HG03521 (cell line): Measurements from ENCODE around the gene EMX2.
"Not testable (repeated sequence)": the region's sequence is repeated elsewhere in the genome, so short reads cannot be mapped to it uniquely, and the experiment has no call there.

ENCODE experiments used
- ATAC-seq: cut with Tn5 transposase; IDR thresholded peaks from one replicate; pipeline ENCODE4 v1.9.1; 2021; ENCODE audit warnings: mild to moderate bottlenecking, moderate library complexity; ENCODE audit not compliant: unreplicated experiment

EMX2 gene

DNA sequence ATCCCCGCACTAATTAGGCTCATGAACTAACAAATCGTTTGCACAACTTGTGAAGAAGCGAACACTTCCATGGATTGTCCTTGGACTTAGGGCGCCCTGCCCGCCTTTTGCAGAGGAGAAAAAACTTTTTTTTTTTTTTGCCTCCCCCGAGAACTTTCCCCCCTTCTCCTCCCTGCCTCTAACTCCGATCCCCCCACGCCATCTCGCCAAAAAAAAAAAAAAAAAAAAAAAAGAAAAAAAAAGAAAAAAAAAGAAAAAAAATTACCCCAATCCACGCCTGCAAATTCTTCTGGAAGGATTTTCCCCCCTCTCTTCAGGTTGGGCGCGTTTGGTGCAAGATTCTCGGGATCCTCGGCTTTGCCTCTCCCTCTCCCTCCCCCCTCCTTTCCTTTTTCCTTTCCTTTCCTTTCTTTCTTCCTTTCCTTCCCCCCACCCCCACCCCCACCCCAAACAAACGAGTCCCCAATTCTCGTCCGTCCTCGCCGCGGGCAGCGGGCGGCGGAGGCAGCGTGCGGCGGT lies at the start of gene EMX2:
TSS of gene EMX2 (plus strand) at position 41 of the 519 bp plus-strand sequence. CDS start 522 bp downstream, outside the sequence.
- no peak for ATAC-seq

DNA sequence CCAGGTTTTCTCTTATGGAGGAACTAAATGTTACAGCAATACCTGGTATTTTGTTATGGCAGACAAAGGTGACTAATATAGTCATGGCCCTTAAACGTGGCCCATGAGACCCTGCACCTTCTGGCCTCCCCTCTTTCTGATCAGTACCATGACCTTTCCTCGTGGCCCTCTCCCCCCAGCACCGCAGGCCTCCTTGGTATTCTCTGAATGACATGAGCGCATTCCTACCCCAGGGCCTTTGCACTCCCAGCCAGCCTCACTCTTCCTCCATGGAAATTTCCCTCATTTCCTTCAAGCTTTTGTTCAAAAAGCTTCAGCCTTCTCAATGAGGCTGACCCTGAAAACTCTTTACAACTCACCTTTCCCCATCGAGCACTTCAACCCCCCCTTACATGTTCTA lies 46.5 kb upstream of the EMX2 start:
- ATAC-seq = no peak

DNA sequence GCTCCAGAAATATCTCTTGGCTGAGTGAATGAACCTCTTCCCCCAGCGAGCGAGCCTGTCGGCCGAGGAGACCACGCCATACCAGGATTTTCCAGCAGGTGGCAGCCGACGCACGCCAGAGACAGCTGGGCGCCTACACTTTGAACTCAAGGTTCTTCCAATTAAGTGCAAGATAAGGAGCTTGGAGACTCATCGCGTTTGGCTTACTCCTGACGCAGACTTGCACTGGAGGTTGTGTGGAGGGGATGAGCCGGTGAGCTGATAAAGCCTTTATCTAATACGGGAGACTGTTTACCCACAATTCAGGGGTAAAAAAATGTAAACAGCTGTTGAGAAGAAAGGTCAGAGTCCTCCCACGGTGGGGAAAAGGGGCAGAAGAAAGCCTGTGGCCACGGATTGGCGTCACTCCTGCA lies 45.9 kb upstream of the EMX2 start:
- peak; percentile 74 for ATAC-seq

DNA sequence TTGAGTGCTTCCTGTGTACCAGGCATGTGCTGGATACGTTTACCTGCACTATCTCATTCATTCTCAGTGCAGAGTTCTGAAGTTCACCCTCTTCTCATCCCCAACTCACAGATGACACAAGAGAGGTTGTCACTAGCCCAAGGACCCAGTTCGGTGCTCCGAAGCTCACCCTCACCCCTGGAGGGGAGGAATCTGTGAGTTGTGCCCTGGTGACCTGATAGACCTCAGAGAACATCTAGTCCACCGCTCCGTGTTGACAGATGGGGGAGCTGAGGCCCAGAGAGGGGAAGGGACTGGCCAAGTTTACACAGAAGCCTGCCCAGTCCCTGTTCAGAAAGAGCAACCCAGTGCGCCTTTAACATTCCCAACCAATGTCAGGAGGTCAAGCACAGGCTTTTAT lies 44.8 kb upstream of the EMX2 start:
- no peak for ATAC-seq

DNA sequence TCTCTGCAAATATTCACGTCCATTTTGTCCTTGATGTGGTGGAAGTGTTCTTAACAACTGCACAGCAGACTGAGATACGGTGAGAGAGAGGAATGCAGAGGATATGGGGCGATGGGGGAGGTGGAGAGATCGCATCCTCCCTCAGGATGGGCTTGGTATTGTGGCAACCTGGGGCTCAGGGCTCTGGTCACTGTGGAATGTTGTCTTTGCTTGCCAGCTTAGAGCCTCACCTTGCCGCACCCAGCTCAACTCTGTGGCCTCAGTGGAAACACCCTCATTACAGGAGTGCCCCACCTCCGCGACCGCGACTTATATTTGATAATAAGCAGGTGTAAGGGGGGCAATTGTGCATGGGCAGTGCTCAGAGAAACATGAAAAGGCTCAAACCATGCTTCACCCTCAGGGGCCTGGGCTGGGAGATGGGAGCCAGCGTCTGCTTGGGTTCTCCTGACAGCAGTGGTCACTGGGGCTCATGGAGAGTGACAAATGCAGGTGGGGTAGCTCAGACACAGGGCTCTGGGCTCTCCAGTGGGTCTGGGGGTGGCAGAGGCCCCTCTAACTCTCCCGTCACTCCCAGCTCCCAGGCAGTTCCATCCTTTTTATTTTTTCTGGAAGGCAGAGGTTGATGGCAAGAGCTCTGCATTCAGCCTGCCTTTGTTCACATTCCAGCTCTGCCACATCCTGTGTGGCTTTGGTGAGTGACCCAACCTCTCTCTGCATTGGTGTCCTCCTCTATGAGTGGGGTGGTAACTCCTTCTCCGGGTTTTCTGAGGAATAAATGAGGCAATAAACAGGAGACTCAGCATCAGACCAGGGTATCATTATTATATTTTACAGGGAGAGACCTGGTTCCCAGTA lies 43.1 kb upstream of the EMX2 start:
- no peak for ATAC-seq

DNA sequence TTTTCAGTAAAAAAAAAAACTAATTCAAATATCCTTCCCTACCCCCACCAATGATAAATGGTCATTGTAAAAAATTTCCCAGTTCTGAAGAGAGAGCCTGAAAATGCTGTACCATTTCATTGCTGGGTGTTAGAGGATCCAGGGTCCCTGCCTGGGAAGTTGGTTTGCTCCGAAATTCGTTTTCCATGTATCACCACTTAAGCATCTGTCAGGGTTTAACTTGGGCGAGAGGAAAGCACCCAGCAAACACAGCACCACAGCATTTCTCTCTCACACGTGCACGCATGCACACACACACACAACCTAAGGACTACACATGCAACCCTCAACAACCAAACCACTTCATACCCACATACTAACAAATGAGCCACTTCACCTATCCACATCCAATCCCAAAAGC lies 42.1 kb upstream of the EMX2 start:
- no peak for ATAC-seq

DNA sequence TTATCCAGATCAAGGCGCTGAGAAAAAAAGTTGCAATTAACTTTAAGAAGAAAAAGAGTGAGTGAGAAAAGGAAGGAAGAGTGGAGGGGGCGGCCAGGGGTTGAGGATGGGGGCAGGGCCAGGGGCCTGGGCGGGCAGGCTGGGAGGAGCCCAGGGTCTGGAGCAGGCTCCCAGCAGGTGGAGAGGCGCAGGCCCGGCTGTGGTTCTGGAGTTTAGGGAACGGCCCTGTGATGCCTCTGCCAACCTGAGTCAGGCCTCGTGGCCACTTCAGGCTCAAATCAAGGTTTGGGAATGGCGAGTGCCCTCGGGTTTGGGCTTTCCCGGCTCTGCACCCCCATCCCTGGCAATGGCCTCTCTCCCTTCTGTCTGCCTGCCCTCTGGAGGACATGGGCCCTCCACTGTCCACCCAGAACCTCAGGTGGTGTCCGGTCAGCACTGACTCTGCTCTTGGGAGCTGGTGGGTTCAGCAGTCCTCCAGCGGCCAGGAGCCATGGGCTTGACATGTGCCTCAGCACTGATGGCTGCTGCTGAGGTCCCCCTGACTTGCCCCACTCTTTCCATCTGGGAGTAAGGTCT lies 41.0 kb upstream of the EMX2 start:
- no peak for ATAC-seq

DNA sequence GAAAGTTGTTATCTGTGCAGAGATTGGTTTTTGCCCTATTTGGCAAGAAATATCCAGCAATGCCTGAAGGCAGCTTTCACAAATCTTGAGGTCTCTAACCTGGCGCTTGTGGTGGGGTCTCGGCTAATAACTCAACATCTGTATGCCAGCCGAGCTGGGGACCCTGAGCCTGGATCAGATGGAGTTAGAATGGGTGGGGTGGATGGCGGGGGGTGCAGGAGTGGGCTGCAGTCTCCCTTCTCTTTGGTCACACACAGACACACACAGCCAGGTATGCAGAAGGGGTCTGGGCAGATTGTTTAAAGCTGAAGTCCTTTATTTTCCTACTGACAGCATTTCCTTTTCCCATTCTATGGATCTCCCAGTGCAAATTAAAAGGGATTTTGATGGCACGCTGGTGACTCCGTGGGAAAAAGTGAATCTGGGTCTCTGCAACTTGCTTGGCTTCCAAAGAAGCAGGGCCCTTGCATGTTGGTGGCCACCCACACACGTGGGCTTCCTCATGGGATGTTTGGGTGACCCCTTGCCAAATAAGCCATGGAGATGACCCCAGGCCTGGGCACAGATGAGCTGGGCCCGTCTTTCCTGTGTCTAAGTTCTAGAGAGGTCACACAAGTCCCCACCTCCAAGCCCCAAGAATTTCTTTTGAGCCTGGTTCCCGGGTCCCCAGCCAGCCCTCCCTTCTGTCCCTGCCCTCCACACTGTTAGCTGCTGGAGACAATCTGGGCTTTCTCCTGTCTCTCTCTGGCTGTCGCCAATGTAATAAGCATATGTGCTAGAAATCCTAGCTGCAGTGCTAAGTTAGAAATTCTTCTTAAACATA lies 39.9 kb upstream of the EMX2 start:
- peak; percentile 5 for ATAC-seq

DNA sequence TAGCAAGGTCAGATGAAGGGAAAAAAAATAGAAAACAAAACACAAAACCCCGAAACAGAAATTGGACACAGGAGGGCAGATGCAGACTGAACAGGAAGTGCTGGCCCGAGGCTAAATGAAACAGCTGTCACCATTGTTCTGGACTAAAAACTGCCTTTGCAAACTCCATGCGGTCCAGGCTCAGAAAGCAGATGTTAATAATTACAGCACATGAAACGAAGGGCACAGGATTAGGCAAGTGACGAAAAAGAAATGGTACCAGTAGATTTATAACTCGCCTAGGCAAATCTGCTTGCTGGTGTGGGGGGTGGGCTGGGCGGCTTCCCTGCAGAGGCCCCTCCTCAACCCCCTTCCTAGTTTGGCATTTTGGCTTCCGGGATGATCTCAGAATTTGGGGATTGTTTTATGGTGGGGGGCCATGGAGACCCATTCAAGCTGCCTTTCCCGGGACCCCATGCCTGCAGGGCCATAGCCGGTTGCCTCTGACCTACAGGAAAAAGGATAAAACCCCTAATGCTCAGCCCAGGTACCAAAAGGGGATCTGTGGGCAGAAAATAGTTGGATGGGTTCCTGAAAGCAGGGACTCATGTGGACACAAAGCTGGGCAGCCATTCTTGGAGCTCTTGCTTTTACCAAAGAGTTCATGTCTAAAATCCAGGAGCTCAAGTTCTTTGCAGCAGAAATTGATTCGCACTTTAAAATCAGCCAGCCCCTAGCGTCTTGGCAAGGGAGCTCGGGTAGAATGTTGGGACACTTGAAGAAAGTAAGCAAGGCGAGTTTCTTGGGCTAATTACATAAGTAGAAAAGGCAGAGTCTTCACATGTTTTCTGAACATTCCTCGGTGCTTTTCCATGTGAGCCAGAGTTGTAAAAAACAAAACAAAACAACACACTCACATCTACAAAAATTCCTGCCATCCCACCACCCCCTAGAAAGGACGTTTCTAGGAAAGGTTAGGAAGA lies 39.0 kb upstream of the EMX2 start:
- peak; percentile 55 for ATAC-seq

DNA sequence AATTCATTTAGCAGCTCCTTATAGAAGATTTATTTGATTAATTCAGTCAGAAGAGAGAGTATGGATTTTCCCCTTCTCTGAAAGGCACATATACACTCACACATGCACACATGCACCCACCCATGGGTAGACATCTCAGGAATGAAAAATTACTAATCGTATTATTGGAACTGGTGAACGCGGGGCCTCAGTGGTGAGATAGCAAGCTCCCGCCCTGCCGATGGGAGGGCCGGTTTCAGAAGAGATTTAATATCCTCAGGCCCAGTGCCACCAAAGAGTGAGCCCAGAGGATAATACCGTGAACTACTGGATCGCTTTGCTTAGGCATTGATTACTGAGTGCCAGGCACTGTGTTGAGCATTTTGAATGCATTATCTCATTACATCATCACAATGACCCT lies 38.0 kb upstream of the EMX2 start:
- no peak for ATAC-seq

DNA sequence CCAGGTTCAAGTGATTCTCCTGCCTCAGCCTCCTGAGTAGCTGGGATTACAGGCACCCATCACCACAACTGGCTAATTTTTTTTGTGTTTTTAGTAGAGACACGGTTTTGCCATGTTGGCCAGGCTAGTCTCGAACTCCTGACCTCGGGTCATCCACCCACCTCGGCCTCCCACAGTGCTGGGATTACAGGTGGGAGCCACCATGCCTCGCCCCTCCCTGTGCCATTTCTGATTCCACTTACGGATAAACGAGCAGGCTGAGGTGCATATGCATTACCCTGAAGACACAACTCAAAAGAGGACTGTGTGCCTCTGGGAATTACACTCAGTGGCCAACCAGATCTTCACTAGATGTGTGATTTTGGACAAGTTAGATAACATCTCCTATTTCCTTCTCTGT lies 35.5 kb upstream of the EMX2 start:
- not testable (repeated sequence) for ATAC-seq

DNA sequence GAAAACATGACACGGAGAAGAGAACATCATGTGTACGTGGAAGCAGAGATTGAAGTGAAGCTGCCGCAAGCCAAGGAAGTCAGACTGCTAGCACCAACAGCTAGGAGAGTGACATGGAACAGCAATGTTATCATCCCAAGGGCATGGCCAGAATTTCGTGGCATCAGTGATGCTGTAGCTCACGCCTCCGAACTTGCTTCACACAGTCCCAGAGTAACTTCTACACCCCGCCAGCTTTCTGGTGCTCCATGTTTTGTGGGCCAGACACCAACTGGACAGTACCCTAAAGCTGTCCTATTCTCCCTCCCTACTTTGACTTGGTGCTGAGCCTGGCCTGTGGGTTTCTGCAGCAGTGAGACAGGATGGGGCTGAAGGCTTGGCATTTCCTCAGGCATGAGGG lies 33.0 kb upstream of the EMX2 start:
- no peak for ATAC-seq

DNA sequence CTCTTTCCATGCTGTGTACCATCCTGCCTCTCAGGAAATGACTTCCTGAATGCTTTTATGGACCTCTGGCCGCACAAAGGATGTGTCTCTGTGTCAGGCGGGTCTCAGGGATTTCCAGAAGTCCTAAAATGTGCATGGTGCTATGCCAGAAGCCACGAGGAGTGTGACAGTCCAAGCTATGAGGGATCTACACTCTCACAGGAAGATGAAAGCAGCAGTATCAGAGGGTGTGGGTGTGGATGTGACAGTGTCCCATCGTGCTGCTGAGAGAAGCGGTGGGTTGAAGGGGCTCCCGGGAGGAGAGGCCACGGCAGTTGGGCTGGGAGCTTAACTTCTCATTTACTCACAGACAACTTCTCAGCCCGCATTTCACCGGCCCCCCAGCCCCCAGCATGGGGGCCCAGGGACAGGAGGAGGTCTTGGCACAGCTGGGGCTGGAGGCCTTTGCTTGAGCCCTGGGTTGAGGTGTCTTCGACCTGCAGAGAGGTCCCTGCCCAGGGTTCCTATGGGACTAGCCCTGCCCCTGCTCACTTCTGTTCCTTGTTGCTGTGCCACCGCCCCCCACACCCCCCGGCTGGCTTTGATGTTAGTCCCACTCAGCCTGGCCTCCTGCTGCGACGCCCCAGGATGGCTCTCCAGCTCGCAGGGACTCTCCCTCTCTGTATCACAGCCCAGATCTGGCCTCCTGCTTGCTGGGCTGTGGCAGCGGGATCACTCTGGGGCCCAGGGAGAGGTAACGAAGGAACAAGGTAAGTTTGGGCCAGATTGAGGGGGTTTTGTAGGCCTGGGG lies 30.8 kb upstream of the EMX2 start:
- no peak for ATAC-seq

DNA sequence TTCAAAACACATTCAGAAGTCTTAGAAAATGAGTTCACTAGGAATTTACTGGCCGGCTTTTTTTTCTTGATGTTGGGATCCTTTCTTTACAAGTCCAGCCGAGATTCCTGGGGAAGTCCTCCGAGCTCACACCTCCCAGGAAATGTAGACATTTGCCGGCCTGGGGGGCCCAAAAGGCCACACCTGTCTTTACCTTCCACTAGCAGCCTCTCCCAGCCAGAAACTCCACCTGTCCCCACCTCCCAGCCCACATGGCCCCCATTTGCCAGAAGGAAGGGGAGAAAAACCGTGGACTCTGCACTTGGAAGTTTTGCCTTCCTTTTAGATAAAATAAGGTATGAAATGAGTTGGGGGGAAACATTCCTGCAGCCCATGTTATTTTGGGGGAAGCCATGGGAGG lies 27.6 kb upstream of the EMX2 start:
- ATAC-seq = no peak

DNA sequence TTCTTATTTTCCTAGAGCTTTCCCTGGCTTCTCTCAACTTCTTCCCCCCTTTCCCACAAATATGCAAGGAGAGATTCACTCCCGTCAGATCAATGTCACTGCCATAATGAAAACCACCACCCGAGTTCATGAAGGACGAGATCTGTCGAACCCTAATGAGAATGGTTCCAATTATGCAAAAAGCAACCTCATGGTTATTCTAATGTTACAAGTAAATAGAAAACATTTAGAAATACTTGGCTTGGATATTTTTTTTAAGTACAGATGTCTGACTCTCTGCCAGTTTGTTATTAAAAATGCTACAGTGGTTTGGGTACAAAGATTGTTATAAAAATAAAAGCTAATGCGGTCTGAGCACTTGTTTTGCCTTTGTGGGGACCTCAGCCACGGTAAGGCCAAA lies 25.9 kb upstream of the EMX2 start:
- ATAC-seq = no peak

DNA sequence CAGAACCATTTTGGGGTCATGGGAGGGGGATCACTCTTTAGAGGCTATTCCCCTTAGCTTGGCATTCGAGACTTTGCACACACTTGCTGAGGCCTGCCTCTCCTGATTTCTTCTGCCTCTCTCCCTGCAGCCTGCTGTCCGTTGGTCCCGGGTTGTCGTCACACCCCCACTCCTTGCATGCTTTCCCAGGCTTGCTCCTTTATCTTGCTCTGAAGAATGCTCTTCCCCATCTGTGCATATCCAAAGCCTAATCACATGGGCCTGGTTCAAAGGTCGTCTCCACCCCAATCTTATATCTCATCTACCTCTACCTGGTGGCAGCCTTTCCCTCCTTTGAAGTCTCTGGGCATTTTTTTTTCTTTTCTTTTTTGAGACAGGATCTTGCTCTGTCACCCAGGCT lies 24.3 kb upstream of the EMX2 start:
- ATAC-seq = no peak

DNA sequence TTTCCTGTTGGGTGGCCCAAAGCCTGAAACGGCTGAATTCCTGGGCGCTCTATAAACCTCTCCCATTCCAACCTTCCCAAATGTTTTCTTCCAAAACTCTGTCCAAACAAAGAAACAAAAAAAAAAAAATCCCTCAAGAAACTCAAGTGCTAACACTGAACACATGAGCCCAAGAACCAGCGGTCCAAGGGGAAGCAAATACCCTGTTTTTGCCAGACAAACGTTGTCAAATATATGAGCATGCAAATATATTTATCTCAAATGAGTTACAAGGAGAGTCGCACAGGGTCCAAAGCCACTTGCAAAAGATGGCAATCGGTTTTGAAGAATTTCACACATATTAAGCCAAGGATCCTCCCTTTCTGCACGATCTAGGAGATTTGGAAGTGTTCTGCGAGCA lies 23.3 kb upstream of the EMX2 start:
- no peak for ATAC-seq

DNA sequence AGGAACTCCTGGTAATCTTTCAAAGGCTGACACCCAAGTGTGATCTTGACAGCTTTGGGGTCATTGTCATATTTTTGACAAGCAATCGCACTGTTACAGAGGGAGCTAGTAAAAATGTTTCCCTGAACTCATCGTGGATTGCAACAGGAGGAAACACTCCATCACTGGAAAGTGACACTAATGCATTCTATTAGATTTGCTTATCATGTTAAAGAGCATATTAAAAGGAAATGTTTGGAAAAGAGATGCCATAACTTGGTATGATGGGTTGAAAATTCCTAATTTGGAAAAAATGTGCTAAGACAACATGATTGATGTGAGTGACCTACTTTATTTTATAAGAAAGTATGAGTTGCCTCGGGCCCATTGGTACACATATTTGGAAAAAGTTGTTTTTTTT lies 22.7 kb upstream of the EMX2 start:
- ATAC-seq = no peak

DNA sequence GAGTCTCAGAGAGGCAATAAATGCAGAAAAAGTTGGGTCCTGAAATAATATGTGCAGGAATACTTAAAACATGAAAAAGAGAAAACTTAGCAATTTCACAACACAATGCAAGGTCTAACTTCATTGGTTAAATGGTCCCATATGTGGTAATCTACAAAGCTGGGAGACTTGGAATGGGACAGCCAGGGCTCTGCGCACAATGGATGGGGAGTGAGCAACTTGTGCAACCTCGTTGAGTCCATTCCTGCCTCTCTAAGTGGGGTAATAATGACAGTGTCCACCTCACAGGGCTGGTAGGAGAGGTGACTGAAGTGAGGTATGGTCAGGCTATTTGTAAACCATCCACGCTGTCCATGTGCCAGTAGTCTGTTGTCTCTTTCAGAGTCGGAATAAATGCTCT lies 11.8 kb upstream of the EMX2 start:
- no peak for ATAC-seq
